H1 (cell line): ENCODE results near the gene PPY. TPM values are rescaled to one million over a fixed set of nuclear protein-coding genes. Genes with fewer than 3 reads are reported as not detected.

Source experiments
- MAFK ChIP-seq: IDR thresholded peaks from 2 replicates; pipeline ENCODE4 v1.6.1; 2012; ENCODE audit warnings: low read depth, mild to moderate bottlenecking, improper control_type of control experiment, low read length
- RFX5 ChIP-seq: IDR thresholded peaks from 2 replicates; pipeline ENCODE4 v1.6.1; 2011; ENCODE audit warnings: low read depth, low read length, improper control_type of control experiment, borderline replicate concordance
- polyA plus RNA-seq, 7 experiments: library from polyadenylated mRNA; depleted of rRNA in 3 of 7; stranded (reverse) in 5 of 7; unstranded in 2 of 7; fragments of >200 nt in 5 of 7; fragments of 200-250 nt in 2 of 7; gene quantifications; 1 replicate in 5 of 7; 2 replicates in 1 of 7; 4 replicates in 1 of 7; pipeline versions ENCODE4 v1.2.1 to v1.2.3, GENCODE V29; 2011 to 2013; ENCODE audit warnings: missing spikeins in 2 of 7, mixed read lengths in 2 of 7
- total RNA-seq: library from RNA; stranded (reverse); fragmentation: NEBNext Ultra II Directional; extraction: Animal tissue kit (Norgen Biotek cat#: 25700); gene quantifications from 2 replicates; pipeline ENCODE4 v1.2.1, GENCODE V29; 2021
- TF ChIP-seq, protein P1 (sequence below): fragments of 300-600 bp; sonication (generic); IDR thresholded peaks from 2 replicates; pipeline ENCODE4 v1.7.1; 2012; ENCODE audit warnings: low read length, moderate library complexity, mild to moderate bottlenecking, inconsistent platforms; ENCODE audit not compliant: insufficient replicate concordance

Gene PPY
- total and polyA plus RNA-seq, 2 of the 8 experiments (the other 6 are each of a cell fraction or from before 2014, with no cell fraction given), result 0.26 TPM; not detected in 1

DNA sequence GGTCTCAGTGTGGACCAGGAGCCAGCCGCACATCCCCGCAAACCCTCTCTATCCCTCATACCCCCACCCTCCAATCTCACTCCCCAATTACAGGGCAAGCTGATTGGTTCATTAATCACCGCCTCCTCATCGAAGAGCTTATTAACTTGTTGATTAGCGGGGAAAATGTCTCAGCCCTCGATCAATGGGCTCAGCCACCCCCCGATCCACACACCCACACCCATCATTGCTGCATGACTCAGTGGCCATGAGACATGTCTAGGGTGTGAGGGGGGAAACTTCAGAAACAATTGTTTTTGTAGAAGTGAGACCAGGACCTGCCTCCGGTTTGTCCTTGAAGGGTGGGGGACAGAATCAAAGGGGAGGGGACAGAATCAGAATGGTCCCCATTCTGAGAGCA, 13.9 kb upstream of the PPY start (continued):
- TF ChIP-seq, protein P1, sequence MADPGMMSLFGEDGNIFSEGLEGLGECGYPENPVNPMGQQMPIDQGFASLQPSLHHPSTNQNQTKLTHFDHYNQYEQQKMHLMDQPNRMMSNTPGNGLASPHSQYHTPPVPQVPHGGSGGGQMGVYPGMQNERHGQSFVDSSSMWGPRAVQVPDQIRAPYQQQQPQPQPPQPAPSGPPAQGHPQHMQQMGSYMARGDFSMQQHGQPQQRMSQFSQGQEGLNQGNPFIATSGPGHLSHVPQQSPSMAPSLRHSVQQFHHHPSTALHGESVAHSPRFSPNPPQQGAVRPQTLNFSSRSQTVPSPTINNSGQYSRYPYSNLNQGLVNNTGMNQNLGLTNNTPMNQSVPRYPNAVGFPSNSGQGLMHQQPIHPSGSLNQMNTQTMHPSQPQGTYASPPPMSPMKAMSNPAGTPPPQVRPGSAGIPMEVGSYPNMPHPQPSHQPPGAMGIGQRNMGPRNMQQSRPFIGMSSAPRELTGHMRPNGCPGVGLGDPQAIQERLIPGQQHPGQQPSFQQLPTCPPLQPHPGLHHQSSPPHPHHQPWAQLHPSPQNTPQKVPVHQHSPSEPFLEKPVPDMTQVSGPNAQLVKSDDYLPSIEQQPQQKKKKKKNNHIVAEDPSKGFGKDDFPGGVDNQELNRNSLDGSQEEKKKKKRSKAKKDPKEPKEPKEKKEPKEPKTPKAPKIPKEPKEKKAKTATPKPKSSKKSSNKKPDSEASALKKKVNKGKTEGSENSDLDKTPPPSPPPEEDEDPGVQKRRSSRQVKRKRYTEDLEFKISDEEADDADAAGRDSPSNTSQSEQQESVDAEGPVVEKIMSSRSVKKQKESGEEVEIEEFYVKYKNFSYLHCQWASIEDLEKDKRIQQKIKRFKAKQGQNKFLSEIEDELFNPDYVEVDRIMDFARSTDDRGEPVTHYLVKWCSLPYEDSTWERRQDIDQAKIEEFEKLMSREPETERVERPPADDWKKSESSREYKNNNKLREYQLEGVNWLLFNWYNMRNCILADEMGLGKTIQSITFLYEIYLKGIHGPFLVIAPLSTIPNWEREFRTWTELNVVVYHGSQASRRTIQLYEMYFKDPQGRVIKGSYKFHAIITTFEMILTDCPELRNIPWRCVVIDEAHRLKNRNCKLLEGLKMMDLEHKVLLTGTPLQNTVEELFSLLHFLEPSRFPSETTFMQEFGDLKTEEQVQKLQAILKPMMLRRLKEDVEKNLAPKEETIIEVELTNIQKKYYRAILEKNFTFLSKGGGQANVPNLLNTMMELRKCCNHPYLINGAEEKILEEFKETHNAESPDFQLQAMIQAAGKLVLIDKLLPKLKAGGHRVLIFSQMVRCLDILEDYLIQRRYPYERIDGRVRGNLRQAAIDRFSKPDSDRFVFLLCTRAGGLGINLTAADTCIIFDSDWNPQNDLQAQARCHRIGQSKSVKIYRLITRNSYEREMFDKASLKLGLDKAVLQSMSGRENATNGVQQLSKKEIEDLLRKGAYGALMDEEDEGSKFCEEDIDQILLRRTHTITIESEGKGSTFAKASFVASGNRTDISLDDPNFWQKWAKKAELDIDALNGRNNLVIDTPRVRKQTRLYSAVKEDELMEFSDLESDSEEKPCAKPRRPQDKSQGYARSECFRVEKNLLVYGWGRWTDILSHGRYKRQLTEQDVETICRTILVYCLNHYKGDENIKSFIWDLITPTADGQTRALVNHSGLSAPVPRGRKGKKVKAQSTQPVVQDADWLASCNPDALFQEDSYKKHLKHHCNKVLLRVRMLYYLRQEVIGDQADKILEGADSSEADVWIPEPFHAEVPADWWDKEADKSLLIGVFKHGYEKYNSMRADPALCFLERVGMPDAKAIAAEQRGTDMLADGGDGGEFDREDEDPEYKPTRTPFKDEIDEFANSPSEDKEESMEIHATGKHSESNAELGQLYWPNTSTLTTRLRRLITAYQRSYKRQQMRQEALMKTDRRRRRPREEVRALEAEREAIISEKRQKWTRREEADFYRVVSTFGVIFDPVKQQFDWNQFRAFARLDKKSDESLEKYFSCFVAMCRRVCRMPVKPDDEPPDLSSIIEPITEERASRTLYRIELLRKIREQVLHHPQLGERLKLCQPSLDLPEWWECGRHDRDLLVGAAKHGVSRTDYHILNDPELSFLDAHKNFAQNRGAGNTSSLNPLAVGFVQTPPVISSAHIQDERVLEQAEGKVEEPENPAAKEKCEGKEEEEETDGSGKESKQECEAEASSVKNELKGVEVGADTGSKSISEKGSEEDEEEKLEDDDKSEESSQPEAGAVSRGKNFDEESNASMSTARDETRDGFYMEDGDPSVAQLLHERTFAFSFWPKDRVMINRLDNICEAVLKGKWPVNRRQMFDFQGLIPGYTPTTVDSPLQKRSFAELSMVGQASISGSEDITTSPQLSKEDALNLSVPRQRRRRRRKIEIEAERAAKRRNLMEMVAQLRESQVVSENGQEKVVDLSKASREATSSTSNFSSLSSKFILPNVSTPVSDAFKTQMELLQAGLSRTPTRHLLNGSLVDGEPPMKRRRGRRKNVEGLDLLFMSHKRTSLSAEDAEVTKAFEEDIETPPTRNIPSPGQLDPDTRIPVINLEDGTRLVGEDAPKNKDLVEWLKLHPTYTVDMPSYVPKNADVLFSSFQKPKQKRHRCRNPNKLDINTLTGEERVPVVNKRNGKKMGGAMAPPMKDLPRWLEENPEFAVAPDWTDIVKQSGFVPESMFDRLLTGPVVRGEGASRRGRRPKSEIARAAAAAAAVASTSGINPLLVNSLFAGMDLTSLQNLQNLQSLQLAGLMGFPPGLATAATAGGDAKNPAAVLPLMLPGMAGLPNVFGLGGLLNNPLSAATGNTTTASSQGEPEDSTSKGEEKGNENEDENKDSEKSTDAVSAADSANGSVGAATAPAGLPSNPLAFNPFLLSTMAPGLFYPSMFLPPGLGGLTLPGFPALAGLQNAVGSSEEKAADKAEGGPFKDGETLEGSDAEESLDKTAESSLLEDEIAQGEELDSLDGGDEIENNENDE, result no peak
- TF ChIP-seq RFX5 (no peak), MAFK (no peak)
